CD4-positive, alpha-beta T cell treated with Interleukin-15 for 1 hour (primary cell): ENCODE measurements around the gene MUC21.
"Not testable (repeated sequence)": the region's sequence is repeated elsewhere in the genome, so short reads cannot be mapped to it uniquely, and the experiment has no call there.

ENCODE experiments used
- DNase-seq: peaks from one replicate; pipeline ENCODE4 v3.0.0-alpha.2; 2020

The MUC21 gene

DNA sequence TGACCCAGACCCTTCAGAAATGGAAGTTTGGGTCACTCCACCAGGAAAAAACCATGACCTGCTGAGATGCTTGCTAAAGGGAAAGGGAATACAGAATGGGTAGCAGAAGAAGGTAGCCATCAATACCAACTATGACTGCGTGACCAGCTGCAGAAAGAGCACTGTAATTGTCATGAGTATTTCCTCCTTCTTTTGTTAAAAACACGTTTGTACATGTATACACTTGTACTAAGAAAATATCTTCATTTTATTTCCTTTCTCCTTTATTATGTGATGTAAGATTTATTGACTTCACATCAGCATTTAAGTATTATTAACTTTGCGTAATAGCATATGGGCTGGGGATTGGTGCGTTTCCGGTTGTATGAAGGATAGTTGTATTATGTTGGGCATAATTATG lies 12.6 kb upstream of the MUC21 start:
- no peak for DNase-seq

DNA sequence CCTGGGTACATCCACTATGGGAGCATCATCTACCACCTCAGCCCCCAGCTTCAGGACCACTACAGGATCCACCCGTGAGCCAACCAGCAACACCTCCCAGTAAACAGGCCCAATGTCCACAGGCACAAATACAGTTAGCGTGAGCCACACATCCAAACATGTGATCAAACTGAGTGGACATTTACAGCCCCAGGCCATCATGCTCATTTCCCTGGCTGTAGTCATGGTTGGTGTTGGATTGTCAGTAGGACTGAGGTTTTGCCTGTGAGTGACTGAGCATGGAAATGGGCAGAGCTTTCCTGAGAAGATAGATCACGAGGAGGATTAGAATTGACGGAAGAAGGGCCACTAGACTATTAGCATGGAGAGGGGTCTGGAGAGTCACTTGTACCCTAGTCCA lies 10.7 kb upstream of the MUC21 start:
- DNase-seq: no peak

DNA sequence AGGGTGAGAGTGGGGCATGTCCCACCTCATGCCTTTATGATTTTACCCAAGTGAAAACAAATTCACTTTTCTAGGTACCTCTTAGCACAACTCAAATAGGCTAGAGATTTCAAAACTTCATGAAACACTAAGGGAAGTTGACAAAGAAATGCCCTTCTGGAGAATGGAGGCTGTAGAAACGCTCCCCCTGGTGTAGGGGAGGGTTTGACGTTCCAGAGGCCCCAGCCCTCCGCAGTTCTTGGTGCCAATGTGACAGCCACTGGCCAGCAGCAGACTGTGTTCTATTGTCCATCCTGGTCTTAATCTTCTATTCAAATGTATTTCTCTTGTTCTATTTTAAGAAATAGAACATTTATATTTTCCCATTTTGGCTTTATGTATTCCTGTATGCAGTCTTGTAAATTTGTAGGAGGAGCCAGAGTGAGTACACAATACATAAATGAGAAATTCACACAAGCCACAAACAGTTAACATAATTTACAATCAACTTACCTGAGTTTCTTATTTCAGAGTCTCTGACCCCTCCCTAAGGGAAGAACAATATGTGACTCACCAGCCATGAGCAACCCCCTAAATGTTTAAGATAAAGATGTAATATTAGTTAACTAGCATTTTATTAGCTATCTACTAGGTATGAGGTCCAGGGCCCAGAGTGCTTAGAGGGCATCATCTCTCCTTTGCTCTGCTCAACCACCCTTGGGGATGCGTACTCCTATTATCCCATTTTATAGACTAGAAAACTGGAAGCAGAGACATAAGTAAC lies 8.8 kb upstream of the MUC21 start:
- no peak for DNase-seq

DNA sequence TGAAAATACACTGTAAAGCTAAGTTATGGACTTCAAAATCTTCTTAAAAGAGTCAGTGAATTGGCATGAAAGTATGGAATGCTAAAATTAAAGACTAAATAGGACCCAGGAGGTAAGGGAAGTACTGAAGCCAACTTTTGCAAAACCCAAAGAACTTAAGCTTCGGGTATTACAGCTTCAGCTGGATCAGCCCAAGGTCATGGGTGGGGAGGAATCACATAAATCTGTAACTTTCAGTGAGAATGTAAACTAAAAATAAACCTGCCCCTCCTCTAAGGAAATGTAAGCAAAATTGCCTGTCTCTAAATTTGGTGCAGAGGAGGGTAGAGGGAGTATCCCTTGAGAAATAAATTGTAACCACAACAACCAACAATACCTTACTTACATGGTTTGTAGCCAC lies 4.4 kb upstream of the MUC21 start:
- DNase-seq: no peak

DNA sequence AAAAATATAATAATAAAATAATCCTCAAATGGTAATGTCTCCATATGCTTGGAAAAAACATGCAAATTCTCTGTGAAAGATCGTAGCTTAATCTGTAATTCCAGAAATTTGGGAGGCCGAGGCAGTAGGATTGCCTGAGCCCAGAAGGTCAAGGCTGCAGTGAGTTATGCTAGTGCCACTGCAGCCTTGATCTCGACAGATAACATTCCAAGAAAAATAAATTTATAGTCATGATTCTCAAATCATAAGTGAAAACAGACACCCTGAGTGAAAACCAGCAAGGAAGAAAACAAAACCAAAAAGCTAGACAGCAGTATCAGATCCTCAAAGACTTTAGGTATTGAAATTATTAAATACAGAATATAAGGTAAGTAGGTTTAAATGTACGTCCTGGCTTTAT lies 3.8 kb upstream of the MUC21 start:
- DNase-seq: no peak

DNA sequence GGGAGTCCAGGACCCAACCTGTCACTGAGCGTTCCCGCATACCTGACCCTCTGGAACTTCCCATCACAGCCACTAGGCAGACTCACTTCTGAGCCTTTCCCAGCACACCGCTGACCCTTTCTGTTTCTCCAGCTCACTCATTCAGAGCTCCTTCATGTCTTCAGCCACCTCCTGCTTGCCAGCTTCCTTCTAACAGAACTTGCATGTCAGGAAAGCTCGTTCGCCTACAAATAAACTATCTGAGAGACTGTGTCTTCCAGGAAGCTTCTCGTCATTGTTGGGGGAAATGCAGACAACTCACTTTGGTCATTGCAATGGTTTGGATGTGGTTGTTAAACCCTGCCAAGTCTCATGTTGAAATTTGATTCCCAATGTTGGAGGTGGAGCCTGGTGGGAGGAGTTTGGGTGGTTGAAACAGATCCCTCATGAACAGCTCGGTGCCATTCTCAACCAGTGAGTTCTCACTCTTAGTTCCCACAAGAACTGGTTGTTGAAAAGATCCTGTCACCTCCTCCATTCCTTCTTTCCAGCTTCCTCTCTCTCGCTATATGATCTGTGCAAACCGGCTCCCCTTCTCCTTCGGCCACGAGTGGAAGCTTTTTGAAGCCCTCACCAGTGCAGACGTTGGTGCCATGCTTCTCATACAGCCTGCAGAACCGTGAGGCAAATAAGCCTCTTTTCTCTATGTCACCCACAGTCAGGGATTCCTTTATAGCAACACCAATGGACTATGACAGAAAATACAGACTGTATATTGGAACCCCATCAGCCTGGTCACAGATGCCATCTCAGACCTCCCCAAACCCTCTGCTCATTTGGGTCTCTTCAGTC lies 1.4 kb upstream of the MUC21 start:
- DNase-seq: no peak

DNA sequence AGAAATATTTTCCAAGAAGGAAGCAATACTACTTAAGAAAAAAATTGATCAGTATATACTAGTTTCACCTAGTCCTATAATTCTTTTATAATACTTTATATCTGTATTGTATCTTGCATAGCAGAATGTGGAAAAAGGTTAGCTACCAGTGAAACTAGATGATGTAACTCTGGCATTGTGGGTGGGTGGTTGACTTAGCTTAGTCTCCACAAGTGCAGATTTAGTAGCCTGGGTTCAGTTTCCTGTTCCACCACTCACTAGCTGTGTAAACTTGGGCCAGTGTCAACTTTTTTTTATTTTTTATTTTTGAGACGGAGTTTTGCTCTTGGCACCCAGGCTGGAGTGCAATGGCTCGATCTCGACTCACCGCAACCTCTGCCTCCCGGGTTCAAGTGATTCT lies 2.0 kb downstream of the MUC21 start:
- DNase-seq: no peak

DNA sequence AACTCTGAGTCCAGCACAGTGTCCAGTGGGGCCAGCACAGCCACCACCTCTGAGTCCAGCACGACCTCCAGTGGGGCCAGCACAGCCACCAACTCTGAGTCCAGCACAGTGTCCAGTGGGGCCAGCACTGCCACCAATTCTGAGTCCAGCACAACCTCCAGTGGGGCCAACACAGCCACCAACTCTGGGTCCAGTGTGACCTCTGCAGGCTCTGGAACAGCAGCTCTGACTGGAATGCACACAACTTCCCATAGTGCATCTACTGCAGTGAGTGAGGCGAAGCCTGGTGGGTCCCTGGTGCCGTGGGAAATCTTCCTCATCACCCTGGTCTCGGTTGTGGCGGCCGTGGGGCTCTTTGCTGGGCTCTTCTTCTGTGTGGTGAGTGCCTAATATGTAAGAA lies 3.8 kb downstream of the MUC21 start:
- no peak for DNase-seq

DNA sequence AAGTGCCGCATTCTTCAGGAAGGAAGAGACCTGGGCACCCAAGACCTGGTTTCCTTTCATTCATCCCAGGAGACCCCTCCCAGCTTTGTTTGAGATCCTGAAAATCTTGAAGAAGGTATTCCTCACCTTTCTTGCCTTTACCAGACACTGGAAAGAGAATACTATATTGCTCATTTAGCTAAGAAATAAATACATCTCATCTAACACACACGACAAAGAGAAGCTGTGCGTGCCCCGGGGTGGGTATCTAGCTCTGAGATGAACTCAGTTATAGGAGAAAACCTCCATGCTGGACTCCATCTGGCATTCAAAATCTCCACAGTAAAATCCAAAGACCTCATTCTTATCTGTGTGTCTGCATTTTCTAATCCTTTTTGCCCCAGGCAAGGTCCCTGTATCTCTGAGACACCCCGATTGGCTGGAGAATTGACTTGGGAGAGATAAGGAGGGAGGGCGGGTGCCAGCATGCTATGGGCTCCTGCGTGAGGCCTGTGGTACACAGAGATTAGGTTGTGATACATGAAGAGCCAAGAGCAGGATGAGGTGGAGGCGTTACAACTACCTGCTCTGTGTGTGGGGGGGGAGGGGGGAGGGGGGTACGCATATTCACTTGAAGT lies 4.8 kb downstream of the MUC21 start:
- DNase-seq: no peak

DNA sequence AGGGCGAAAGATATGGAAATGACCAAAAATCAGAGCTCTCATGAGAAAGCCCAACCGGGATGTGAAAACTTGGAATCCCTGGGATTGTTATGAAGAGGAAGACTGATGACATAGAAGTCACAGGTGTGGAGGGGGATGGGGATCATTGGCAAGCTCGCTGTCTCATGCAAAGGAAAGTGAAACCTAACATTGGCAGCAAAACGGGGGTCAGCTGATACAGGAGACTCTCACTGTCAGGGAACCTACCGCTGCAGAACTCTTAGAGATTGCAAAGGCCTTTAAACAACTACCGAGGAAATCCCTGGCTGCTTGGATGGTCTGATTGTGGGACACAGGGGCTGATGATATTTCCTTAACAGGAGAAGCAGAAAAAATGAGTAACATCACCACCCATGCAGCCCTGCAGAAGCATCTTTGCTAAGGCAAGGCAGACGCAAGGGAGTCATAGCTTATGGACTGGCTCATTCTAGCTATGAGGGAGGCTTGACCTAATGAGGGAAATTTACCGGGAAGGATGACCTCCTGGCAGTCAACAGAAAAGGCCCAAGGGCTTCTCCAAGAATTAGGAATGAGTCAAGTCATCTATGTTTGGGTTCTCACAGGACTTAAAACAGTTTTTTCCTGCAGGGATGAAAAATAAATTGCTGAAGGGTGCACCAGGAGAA lies 7.0 kb downstream of the MUC21 start:
- no peak for DNase-seq

DNA sequence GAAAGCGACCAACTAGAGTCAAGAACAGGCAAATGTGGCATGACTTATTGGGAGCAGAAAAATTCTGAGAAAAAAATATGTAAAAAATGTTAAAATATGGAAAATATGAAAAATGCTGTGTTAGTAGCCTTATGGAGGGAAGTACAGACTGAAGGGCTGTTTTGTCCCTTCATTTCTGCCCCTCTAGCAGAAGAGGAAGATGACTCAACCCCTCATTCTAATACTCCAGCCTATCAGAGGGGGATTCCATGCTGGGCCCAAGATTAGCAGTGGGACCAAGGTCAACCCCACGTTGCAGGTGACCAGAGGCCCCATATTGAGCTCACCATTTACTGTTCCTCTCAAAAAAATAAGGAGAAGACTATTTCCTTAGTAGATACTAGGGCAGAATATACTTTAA lies 8.4 kb downstream of the MUC21 start:
- DNase-seq: no peak

DNA sequence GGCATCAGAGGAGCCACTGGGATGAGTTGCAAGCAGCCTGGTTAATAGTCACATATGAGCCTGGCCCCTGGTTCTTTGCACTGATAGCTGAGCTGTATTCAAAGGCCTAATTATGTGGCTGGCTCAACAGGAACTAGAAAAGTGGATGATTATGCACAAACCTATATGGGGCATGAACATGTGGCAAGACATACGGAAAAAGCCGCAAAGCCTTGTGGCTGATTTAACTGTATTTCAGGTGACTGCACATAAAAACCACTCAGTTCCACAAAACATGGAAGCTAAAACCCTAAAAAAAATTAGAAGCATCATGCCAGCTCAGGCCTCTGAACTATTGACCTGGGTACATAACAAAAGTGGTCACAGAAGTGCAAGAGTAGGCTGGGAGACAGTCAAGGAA lies 13.8 kb downstream of the MUC21 start:
- no peak for DNase-seq

DNA sequence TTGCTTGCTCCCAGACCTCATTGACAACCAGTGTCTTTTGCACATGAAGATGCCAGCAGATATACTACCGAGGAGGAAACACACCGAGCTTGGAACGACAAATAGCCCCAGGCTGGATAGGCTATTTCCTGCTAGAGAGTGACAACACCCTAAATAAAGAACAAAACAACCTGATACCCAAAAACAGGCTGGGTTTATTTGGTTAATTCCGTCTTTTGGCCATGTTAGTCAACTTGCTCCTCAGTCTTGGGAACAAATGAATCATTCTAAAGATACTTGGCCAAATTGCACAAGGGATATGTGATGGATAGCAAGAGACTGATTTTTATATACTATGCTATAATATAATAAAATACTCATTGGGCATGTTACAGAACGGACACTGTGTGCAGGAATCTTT lies 15.3 kb downstream of the MUC21 start:
- no peak for DNase-seq

DNA sequence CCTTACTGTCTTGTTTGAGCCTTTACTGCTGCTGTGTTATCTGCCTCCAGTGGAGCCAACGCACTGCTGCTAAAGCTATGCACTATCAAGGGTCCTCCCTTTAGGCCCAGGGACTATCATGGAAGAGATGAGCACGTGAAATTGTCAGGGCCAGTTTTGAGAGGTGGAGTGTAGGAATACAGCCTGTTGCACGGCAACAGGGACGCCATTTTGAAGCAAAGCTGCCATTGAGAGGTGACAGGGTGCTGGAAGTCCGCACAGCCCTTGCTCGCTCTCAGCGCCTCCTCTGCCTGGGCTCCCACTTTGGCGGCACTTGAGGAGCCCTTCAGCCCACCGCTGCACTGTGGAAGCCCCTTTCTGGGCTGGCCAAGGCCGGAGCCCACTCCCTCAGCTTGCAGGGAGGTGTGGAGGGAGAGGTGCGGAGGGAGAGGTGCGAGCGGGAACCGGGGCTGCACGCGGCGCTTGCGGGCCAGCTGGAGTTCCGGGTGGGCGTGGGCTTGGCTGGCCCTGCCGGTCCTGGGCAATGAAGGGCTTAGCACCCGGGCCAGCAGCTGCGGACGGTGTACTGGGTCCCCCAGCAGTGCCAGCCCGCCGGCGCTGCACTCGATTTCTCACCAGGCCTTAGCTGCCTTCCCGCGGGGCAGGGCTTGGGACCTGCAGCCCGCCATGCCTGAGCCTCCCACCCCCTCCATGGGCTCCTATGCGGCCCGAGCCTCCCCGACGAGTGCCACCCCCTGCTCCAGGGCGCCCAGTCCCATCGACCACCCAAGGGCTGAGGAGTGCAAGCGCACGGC lies 16.7 kb downstream of the MUC21 start:
- DNase-seq: not testable (repeated sequence)

DNA sequence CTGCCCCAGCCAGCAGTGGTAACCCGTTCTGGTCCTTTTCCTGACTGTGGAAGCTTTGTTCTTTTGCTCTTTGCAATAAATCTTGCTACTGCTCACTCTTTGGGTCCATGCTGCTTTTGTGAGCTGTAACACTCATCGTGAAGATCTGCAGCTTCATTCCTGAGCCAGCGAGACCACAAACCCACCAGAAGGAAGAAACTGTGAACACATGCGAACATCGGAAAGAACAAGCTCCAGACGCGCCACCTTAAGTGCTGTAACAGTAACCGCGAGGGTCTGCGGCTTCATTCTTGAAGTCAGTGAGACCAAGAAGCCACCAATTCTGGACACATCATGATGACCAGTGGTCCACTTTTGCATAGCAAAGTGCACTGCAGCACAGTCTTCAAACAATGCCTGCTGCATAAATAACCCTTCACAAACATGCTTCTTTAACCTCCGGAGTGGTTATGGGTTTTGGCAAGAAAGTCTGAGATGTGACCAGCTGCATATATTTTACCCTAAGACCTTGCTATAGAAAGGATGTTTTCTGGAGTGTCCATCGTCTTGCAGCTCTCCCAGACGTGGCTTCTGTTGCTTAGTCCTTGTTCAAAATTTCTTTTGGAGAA lies 17.9 kb downstream of the MUC21 start:
- DNase-seq: no peak

DNA sequence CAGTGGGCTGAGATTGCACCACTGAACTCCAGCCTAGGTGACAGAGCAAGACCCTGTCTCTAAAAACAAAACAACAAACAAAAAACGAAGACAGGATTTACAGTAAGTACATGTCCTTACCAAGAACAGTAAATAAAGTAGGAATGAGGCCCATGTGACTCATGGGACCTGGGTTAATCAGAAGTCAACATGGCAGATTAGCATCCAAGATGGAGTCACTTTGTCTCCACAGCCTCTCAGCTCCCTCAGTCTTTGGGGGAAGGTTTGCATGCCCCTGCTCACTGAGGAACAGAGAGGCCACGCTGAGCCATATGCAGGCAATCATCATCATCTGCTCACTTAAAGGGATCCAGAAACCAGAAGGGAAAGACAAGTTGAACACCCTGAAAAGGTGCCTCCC lies 19.0 kb downstream of the MUC21 start:
- DNase-seq: no peak

DNA sequence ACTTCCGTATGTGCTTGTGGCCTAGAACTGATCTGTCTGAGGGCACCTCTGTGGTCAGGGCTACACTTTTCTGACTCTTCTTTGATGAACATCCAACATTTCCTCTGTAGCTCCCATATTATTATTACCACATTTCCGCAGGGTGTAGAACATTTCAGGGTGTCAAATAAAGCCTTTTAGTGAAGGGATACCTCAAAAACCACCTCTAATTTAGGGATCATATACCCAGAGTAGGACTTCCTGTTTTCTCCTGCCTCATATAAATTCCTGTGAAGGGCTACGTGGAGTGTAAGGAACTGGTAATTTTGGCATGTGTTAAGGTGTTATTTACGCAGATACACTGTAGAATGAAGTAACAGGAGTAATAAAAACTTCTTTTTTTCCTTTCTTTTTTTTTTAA lies 21.3 kb downstream of the MUC21 start:
- no peak for DNase-seq

DNA sequence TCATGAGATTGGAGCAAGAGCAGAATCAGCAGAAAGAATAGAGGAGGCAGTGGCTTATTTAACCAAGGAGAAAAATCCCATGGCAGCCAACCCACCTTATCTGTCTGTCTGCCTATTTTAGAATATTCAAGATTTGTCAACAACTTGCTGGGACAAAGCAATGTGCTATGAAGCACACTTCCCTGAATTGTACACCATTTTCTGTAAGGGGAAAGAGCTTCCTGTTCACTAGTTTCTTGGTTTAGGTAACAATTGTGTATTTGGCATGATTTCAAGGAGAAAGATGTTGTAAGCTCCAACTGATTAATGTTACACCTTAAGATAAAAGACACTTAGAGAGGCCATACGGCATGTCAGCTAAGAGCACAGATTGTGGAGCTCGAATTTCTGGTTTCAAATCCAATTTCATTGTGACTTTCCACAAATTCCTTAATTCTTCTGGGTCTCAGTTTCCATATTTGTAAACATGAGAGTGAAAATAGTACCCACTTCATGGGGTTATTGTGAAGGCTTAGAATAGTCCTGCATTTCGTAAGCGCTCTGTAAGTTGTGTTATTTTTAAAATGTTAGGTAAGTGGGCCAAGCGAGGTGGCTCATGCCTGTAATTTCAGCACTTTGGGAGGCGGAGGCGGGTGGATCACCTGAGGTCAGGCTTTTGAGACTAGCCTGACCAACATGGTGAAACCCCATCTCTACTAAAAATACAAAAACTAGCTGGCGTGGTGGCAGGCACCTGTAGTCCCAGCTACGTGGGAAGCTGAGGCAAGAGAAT lies 21.9 kb downstream of the MUC21 start:
- DNase-seq: no peak

DNA sequence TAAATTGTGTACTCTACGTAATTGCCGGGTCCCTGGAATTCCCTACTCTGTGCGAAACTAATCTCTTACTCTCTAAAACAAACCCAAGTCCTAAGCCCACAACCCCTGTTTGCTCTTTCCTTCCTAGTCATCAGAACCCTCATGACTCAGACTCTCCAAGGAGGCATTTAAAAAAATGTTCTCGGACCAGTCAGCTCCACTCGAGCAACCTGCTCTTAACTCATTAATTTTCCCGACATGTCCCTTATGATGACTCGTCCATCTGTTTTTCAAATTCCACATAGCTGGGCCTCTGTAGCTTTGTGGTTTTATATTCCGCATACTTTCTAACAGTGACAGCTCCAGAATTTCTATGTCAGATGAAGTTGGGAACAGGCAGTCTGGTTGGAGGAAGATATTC lies 24.2 kb downstream of the MUC21 start:
- DNase-seq: no peak

DNA sequence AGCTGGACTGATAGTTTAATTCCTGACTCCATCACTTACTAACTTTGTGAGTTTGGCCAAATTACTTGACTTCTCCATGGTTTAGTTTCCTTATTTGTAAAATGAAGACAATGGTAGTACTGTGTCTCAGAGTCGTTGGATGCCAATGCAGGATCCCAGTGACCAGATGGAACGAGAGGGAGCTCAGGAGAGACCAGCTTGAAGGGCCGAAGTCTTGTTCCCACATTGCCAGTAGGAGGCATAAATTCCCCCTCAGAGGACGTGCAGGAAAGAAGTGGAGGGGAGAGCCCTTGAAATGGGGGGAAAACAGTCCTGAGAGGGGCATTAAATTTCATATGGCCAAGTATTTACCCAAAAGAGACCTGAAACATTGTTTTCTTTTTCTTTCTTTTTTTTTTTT lies 24.6 kb downstream of the MUC21 start:
- DNase-seq: no peak

DNA sequence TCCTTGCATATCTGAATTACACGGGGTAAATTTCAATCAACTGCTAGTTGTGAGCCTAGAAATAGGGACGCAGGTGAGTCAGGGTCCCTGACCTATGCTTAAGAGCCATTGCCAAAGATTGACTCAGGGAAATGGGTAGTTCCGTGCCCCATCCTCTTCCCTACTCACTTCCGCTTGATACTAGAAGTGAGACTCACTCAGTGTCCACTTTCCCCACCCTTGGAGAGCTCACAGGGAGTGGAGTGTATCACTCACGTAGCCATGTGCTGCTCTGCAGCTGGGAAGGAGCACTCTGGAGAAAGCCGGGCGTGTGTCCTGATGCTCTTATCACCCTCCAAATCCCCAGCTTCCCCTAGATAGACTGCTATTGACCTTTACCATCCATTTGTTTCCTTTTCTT lies 26.2 kb downstream of the MUC21 start:
- DNase-seq: no peak
